Bone marrow (tissue), 2 donors: Measurements from ENCODE around the gene CD19.
"Not testable (repeated sequence)": the region's sequence is repeated elsewhere in the genome, so short reads cannot be mapped to it uniquely, and the experiment has no call there.

Source experiments
- DNase-seq, 2 donors: peaks; one replicate each; lab custom pipeline; 2025; lab: John Stamatoyannopoulos, UW

The CD19 gene

GRCh38 chr16:28936784-28937155 lies 5.0 kb downstream of the CD19 start:
- no peak for DNase-seq

DNA sequence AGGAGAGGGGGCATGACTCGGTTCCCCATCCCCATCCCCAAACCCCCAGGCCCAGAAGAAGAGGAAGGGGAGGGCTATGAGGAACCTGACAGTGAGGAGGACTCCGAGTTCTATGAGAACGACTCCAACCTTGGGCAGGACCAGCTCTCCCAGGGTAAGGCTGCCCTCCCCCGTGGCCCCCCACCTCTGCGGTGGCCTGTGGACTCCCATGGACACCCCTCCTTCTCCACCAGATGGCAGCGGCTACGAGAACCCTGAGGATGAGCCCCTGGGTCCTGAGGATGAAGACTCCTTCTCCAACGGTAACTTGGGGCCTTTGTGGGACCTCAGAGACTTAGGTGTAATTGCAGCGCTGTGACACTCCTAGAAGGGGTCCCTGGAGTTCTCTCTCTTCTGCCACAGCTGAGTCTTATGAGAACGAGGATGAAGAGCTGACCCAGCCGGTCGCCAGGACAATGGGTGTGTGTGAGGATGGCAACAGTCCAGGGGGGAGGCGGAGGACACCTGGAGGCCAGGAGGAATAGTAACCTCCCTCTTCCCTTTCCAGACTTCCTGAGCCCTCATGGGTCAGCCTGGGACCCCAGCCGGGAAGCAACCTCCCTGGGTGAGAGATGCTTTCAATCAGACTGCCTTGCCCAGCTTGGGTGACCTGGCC lies 5.6 kb downstream of the CD19 start:
- DNase-seq: no peak

DNA sequence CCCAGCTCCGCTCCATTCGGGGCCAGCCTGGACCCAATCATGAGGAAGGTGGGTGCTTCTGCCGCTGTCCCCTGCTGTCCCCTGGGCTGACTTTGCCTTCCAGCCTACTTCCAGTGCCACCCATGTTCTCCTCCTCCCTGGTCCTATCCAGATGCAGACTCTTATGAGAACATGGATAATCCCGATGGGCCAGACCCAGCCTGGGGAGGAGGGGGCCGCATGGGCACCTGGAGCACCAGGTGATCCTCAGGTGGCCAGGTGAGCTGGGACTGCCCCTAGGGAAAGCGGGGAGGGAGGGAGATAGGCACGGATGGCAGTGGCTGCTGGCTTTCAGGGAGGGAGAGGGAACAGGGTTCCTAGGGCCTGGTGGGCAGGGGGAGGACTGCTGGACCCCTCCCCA lies 7.0 kb downstream of the CD19 start:
- no peak for DNase-seq

- not testable (repeated sequence) for DNase-seq
These were observed 8.1 kb downstream of the CD19 start for GRCh38 chr16:28939825-28940224.

DNA sequence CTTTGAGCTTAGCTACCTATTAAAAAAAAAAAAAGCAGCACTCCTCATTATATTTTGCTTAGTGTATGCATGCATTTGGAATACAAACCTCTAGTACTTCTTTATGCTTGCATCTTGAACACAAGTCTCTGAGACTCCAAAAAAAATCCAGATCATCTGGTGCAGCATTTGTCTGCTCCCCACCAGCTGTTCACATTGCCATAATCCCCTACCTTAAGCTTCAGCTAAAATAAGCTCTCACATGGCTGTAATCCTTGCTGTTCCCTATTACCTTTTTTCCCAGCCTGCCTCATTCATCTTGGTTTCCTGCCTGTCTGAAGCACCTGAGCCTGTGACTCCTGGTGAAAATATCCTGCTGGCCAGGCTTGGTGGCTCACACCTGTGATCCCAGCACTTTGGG lies 11.5 kb downstream of the CD19 start:
- no peak for DNase-seq

DNA sequence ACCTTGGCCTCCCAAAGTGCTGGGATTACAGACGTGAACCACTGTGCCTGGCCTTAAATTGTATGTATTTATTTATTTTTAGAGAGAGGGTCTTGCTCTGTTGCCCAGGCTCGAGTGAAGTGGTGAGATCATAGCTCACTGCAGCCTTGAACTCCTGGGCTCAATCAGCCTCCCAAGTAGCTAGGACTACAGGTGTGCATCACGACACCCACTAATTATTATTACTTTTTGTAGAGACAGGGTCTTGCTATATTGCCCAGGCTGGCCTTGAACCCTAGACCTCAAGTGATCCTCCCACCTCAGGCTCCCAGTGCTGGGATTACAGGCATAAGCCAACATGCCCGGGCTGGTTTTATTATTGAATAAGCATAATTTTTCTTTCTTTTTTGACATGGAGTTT lies 14.9 kb downstream of the CD19 start:
- no peak for DNase-seq

DNA sequence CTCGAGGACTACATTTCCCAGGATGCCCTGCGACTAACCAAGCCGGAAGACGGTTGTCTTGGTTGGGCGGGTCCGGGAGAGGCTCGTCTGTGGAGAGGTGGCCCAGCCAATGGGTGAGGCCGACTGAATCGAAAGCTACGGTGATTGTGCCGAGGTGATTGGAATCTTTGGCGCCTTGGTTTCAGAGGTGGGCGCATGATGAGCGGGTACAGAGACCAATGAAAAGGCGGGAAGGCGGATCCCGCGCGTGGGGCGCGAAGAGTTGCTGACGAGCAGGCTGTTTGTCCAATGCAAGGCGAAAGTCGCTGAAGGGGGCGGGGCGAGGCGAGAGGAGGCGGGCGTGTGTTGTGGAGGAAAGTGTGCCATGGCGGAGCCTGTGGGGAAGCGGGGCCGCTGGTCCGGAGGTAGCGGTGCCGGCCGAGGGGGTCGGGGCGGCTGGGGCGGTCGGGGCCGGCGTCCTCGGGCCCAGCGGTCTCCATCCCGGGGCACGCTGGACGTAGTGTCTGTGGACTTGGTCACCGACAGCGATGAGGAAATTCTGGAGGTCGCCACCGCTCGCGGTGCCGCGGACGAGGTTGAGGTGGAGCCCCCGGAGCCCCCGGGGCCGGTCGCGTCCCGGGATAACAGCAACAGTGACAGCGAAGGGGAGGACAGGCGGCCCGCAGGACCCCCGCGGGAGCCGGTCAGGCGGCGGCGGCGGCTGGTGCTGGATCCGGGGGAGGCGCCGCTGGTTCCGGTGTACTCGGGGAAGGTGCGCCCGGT lies 19.1 kb downstream of the CD19 start, which contains the start of gene NFATC2IP:
Gene NFATC2IP (plus strand): TSS at position 290 of the 762 bp plus-strand sequence. CDS start 75 bp downstream, at position 365.
- DNase-seq: peak; percentile 98 to 100

GRCh38 chr16:28951410-28951943 lies 19.7 kb downstream of the CD19 start:
- no peak for DNase-seq

- no peak for DNase-seq
These were observed 26.4 kb downstream of the CD19 start for GRCh38 chr16:28958216-28958615.

- no peak for DNase-seq
These were observed 27.1 kb downstream of the CD19 start for GRCh38 chr16:28958836-28959235.

- DNase-seq: no peak
These were observed 32.3 kb downstream of the CD19 start for GRCh38 chr16:28964072-28964471.

GRCh38 chr16:28964496-28964895 lies 32.7 kb downstream of the CD19 start:
- DNase-seq: no peak

DNA sequence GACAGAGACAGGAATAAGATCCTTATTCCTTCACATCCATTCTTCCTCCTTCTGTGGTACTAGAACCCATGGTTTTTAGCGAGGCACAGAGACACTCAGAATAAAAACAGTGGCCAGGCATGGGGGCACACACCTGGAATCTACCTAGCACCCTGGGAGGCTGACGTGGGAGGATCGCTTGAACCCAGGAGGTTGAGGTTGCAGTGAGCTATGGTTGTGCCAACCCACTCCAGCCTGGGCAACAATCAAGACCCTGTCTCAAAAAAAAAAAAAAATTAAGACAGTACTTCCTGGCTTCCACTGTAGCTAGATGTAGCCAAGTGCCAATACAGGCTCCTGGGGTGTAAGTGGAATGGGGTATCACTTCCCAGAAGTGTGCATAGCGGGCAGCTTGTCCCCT lies 35.4 kb downstream of the CD19 start:
- no peak for DNase-seq

- not testable (repeated sequence) for DNase-seq
These were observed 37.9 kb downstream of the CD19 start for GRCh38 chr16:28969696-28970095.

DNA sequence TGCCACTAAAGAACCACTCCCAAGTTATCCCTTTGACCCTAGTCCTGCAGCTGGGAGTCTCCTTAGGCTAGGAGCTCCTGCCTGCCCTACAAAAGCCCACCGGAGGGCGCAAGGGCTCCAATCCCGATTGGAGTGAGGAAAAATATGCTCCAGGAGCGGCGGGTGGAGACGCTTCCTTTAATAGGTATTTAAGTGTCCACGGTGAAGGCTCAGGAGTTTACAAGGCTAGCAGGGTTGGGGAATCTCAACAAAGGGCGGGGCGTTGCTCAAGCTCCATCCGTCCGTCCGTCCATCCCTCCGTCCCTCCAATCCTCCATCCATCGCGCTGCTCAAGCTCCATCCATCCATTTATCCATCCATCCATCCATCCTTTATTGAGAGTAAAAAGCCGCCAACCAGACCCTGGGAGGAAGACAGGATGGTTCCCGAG lies 42.3 kb downstream of the CD19 start:
- peak in 1 of 2 donors; percentile 25 for DNase-seq

DNA sequence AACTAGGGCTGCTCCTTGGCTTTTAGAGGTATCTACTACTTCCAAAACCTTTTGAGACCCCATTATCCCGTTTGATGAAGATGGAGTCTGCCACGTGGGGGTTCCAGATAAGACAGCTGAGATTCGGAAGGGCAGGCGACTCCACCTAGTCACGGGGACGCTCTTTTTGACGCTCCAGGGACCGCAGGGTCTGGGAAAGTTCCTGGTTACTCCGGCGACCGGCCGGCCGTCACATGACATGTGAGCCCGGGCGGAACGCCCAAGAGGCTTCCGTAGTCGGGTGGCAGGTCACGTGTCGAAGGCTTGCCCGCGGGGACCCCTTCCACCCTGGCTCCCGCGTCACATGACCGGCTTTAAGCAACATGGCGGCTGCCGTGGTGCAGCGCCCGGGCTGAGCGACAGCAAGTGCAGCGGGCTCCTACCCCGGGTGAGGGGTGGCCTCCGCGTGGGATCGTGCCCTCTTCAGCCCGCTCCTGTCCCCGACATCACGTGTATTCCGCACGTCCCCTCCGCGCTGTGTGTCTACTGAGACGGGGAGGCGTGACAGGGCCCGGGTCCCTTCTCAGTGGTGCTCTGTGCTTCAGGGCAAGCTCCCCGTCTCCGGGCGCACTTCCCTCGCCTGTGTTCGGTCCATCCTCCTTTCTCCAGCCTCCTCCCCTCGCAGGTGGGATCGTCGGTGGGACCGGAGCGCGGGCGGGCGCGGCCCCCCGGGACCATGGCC lies 42.8 kb downstream of the CD19 start, which contains the start of gene SPNS1:
Gene SPNS1 (plus strand): TSS at position 342 of the 721 bp plus-strand sequence. CDS start 374 bp downstream, at position 716.
- DNase-seq: peak; percentile 81 to 83

DNA sequence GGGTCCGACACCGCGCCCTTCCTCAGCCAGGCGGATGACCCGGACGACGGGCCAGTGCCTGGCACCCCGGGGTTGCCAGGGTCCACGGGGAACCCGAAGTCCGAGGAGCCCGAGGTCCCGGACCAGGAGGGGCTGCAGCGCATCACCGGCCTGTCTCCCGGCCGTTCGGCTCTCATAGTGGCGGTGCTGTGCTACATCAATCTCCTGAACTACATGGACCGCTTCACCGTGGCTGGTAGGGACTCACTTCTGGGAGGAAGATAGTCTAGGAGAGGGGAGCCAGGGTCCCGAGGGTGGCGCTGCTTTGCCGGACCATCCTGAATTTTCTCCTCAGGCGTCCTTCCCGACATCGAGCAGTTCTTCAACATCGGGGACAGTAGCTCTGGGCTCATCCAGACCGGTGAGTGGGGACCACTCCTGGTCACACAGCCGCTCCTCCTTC lies 43.4 kb downstream of the CD19 start:
- DNase-seq: no peak

- no peak for DNase-seq
These were observed 46.2 kb downstream of the CD19 start for GRCh38 chr16:28977703-28978662.

GRCh38 chr16:28980330-28980729 lies 48.6 kb downstream of the CD19 start:
- not testable (repeated sequence) for DNase-seq

DNA sequence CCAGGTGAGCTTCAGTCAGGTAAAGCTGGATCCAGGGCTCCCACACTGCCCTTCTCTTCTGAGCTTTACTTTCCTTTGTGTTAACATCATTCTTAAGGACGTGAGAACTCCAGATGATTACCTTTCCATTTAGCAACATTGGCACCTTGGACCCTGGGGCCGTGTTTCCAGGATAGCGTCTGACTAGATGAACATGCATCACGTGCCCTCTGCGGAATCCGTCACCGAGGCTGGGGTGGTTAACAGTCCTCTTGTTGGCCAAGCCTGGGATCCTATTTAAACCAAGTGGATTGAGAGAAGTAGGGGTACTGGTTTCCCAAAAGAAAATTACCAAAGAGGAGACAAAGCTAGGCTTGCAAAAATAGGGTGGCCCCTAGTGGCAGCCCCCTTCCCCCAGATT lies 49.2 kb downstream of the CD19 start:
- no peak for DNase-seq

DNA sequence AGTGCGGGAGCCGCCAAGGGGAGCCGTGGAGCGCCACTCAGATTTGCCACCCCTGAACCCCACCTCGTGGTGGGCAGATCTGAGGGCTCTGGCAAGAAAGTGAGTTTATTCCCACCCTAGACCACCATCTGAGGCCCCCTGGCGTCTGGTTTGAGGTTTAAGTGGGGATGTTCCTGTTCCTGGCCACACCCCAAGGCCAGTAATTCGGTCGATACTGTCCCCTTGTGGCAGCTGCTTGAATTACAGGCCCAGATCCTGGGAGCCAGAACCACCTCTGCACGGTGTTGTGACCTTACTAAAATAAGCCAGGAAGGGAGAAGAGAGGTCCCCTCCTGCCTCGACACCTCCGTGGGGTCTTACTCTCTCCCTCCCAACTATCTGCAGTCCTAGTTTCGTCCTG lies 49.7 kb downstream of the CD19 start:
- peak in 1 of 2 donors; percentile 19 for DNase-seq
